Esophagus squamous epithelium (tissue), 4 donors: ENCODE measurements around the gene ZNF143.

Source experiments
- POLR2A ChIP-seq, 4 donors: fragments of 450-650 bp; IDR thresholded peaks; one replicate each; pipeline ENCODE4 v1.6.1; 2017; ENCODE audit warnings: antibody characterized with exemption in 4 of 4, mild to moderate bottlenecking in 4 of 4, moderate library complexity in 3 of 4
- TF ChIP-seq, protein P1 (sequence below), 6 experiments: fragments of 450-650 bp in 4 of 6; fragments of 200-600 bp in 2 of 6; sonication (generic) in 2 of 6; IDR thresholded peaks; one replicate each; pipeline ENCODE4 v1.5.1; 2016 to 2019; ENCODE audit warnings: antibody characterized with exemption in 6 of 6, mild to moderate bottlenecking in 4 of 6, moderate library complexity in 4 of 6

DNA sequence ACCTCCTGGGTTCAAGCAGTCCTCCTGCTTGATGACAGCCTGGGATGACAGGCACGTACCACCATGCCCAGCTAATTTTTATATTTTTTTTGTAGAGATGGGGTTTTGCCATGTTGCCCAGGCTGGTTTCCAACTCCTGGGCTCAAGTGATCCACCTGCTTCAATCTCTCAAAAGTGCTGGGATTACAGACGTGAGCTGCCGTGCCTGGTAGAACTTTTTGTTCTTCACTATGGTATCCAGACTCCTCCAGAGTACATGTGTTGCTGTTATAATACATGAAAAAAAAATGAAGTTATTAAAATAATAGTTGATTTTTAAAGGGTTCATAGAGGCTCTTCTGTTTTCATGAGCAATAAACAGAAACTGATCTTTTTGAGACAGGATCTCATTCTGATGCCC is 29.6 kb downstream of the ZNF143 start:
- no peak for TF ChIP-seq POLR2A (IDR thresholded peaks at IDR 0.05)
- TF ChIP-seq, protein P1, sequence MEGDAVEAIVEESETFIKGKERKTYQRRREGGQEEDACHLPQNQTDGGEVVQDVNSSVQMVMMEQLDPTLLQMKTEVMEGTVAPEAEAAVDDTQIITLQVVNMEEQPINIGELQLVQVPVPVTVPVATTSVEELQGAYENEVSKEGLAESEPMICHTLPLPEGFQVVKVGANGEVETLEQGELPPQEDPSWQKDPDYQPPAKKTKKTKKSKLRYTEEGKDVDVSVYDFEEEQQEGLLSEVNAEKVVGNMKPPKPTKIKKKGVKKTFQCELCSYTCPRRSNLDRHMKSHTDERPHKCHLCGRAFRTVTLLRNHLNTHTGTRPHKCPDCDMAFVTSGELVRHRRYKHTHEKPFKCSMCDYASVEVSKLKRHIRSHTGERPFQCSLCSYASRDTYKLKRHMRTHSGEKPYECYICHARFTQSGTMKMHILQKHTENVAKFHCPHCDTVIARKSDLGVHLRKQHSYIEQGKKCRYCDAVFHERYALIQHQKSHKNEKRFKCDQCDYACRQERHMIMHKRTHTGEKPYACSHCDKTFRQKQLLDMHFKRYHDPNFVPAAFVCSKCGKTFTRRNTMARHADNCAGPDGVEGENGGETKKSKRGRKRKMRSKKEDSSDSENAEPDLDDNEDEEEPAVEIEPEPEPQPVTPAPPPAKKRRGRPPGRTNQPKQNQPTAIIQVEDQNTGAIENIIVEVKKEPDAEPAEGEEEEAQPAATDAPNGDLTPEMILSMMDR (IDR thresholded peaks at IDR 0.05) = no peak
